Activated CD4-positive, alpha-beta T cell treated with anti-CD3 and anti-CD28 coated beads, Interleukin-2, amount 50 U/mL, for 1 hour (primary cell): ENCODE results near the gene GRAP.
"Not testable (repeated sequence)": the region's sequence is repeated elsewhere in the genome, so short reads cannot be mapped to it uniquely, and the experiment has no call there.

Source experiments
- DNase-seq: peaks from one replicate; pipeline ENCODE4 v3.0.0-alpha.2; 2020

The GRAP gene

GRCh38 chr17:19041871-19042270 lies 4.9 kb downstream of the GRAP start:
- DNase-seq, result not testable (repeated sequence)

GRCh38 chr17:19040350-19040749 lies 6.4 kb downstream of the GRAP start:
- not testable (repeated sequence) for DNase-seq

GRCh38 chr17:19038730-19039129 lies 8.0 kb downstream of the GRAP start:
- not testable (repeated sequence) for DNase-seq

GRCh38 chr17:19038007-19038406 lies 8.8 kb downstream of the GRAP start:
- DNase-seq, result not testable (repeated sequence)

GRCh38 chr17:19037547-19037946 lies 9.2 kb downstream of the GRAP start:
- DNase-seq, result not testable (repeated sequence)

GRCh38 chr17:19036186-19036585 lies 10.6 kb downstream of the GRAP start:
- not testable (repeated sequence) for DNase-seq

GRCh38 chr17:19032377-19032988 lies 14.3 kb downstream of the GRAP start:
- DNase-seq, result not testable (repeated sequence)

GRCh38 chr17:19031729-19032128 lies 15.0 kb downstream of the GRAP start:
- peak; percentile 32 for DNase-seq

- DNase-seq, result not testable (repeated sequence)
Observed at GRCh38 chr17:19030771-19031449, 15.8 kb downstream of the GRAP start.

- DNase-seq, result not testable (repeated sequence)
Observed at GRCh38 chr17:19029740-19030139, 17.0 kb downstream of the GRAP start.

- DNase-seq, result not testable (repeated sequence)
Observed at GRCh38 chr17:19028671-19029070, 18.1 kb downstream of the GRAP start.

- no peak for DNase-seq
Observed at GRCh38 chr17:19024101-19025078, 22.4 kb downstream of the GRAP start.

GRCh38 chr17:19023209-19023999 lies 23.4 kb downstream of the GRAP start:
- no peak for DNase-seq

GRCh38 chr17:19022747-19023146 lies 24.0 kb downstream of the GRAP start:
- DNase-seq, result no peak

GRCh38 chr17:19022128-19022527 lies 24.6 kb downstream of the GRAP start:
- no peak for DNase-seq

- peak; percentile 37 for DNase-seq
Observed at GRCh38 chr17:19021622-19022083, 25.1 kb downstream of the GRAP start.

GRCh38 chr17:19021011-19021621 lies 25.6 kb downstream of the GRAP start:
- not testable (repeated sequence) for DNase-seq

- DNase-seq, result no peak
Observed at GRCh38 chr17:19020016-19020415, 26.7 kb downstream of the GRAP start.

GRCh38 chr17:19019041-19019941 lies 27.5 kb downstream of the GRAP start:
- no peak for DNase-seq

- DNase-seq, result no peak
Observed at GRCh38 chr17:19018600-19018950, 28.2 kb downstream of the GRAP start.
